Neural progenitor cell (in vitro differentiated cells): ENCODE results near the gene ARHGAP19.

Experiments
- EZH2 ChIP-seq: fragments of 200-600 bp; sonication (generic); IDR thresholded peaks from 2 replicates; pipeline ENCODE4 v1.6.1; 2017; ENCODE audit warnings: antibody characterized with exemption, mild to moderate bottlenecking, moderate library complexity
- EZH2phosphoT487 ChIP-seq: fragments of 200-600 bp; sonication (generic); IDR thresholded peaks from 2 replicates; pipeline ENCODE4 v1.6.1; 2017; ENCODE audit warnings: antibody characterized with exemption
- TF ChIP-seq, protein P1 (sequence below): fragments of 200-600 bp; sonication (generic); IDR thresholded peaks from 2 replicates; pipeline ENCODE4 v1.5.1; 2017; ENCODE audit warnings: antibody characterized with exemption, mild to moderate bottlenecking

DNA sequence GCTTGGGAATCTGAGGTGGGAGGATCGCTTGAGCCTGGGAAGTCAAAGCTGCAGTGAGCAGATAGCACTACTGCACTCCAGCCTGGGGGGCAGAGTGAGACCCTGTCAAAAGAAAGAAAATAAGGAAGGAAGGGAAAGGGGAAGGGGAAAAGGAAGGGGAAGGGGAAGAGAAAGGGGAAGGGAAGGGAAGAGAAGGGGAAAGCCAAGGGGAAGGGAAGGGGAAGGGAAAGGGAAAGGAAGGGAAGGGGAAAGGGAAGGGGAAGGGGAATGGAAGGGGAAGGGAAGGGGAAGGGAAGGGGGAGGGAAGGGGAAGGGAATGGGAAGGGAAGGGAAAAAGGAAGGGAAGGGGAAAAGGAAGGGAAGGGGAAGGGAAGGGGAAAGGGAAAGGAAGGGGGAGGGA lies 41.5 kb downstream of the ARHGAP19 start:
- TF ChIP-seq, protein P1, sequence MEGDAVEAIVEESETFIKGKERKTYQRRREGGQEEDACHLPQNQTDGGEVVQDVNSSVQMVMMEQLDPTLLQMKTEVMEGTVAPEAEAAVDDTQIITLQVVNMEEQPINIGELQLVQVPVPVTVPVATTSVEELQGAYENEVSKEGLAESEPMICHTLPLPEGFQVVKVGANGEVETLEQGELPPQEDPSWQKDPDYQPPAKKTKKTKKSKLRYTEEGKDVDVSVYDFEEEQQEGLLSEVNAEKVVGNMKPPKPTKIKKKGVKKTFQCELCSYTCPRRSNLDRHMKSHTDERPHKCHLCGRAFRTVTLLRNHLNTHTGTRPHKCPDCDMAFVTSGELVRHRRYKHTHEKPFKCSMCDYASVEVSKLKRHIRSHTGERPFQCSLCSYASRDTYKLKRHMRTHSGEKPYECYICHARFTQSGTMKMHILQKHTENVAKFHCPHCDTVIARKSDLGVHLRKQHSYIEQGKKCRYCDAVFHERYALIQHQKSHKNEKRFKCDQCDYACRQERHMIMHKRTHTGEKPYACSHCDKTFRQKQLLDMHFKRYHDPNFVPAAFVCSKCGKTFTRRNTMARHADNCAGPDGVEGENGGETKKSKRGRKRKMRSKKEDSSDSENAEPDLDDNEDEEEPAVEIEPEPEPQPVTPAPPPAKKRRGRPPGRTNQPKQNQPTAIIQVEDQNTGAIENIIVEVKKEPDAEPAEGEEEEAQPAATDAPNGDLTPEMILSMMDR: no peak
- no peak for TF ChIP-seq EZH2phosphoT487
- TF ChIP-seq EZH2: no peak
